ENCODE data around the gene ACBD6.

GRCh38 chr1:180533266-180533987 is 31.1 kb upstream of the ACBD6 start:
- TF ChIP-seq CTCF (conservative IDR thresholded peaks at IDR 0.05 in 1 of 2, IDR thresholded peaks at IDR 0.05 in 1 of 2; ENCODE audit: extremely low read depth in 1 of 2, insufficient read depth in 1 of 2, low read depth in 1 of 2, low read length in 2 of 2) (peak; percentile 43 to 64), EZH2 (IDR thresholded peaks at IDR 0.05; ENCODE audit: borderline replicate concordance, low read length) (no peak)

Data from mammary epithelial cell (primary cell).